ENCODE measurements around the gene PCDHB14. TPM values are rescaled to one million over a fixed set of nuclear protein-coding genes. Genes with fewer than 3 reads are reported as not detected.
"Not testable (repeated sequence)": the region's sequence is repeated elsewhere in the genome, so short reads cannot be mapped to it uniquely, and the experiment has no call there.

Gene PCDHB14
- total RNA-seq, 1 experiment from 2014 or later = 0.07 TPM

- no TSS peak for BruUV-seq (replicated peaks)
- ChIA-PET POLR2A (ENCODE audit: unreplicated experiment) (interaction anchor here (0.7 kb wide), 1 partner anchor 74 kb away, joined by 6 read pairs; no protein-coding TSS in a partner anchor), CTCF (no interaction called here)
- Histone ChIP-seq H4K20me1 (ENCODE audit: insufficient read depth) (no peaks in the 10 kb centered on the region), H3K27ac (no peak overlapping the region), H3F3A (ENCODE audit: insufficient read depth, low read depth) (no peaks in the 10 kb centered on the region), H2AFZ (no peak overlapping the region), H3K36me3 (ENCODE audit: low read depth) (no peaks in the 10 kb centered on the region), H3K9me2 (ENCODE audit: insufficient read depth) (no peaks in the 10 kb centered on the region), H3K4me2 (no peak overlapping the region), H3K4me3 (no peak overlapping the region), H3K4me1 (replicated peaks; ENCODE audit: insufficient read depth) (no peaks in the 10 kb centered on the region), H3K79me2 (ENCODE audit: low read depth) (no peaks in the 10 kb centered on the region), H3K9me3 (ENCODE audit: insufficient read depth, low read depth) (no peaks in the 10 kb centered on the region), H3K27me3 (ENCODE audit: insufficient read depth, low read depth) (no peaks in the 10 kb centered on the region)
- intact Hi-C loops (cut with micrococcal nuclease; ENCODE audit: unreplicated experiment) = no loop called here
- TF ChIP-seq EZH2 (IDR thresholded peaks at IDR 0.05; ENCODE audit: low read depth) (no peak), CTCF (conservative IDR thresholded peaks at IDR 0.05) (no peak)
- DNase-seq = no peak
Measured at GRCh38 chr5:141196363-141196762, 26.8 kb upstream of the PCDHB14 start.

- no peak for DNase-seq
- CTCF ChIA-PET = no interaction called here
- no peaks in the 10 kb centered on the region for H3K9me3 ChIP-seq (ENCODE audit: insufficient read depth, low read depth)
- H3K79me2 ChIP-seq (ENCODE audit: low read depth) = no peaks in the 10 kb centered on the region
- POLR2A ChIA-PET (ENCODE audit: unreplicated experiment) = no interaction called here
- H3K4me2 ChIP-seq = no peak within 1 kb of the TSS
- no peaks in the 10 kb centered on the region for H3F3A ChIP-seq (ENCODE audit: insufficient read depth, low read depth)
- H3K27me3 ChIP-seq (ENCODE audit: insufficient read depth, low read depth) = no peaks in the 10 kb centered on the region
- no peaks in the 10 kb centered on the region for H3K36me3 ChIP-seq (ENCODE audit: low read depth)
- H4K20me1 ChIP-seq (ENCODE audit: insufficient read depth) = no peaks in the 10 kb centered on the region
- H3K4me1 ChIP-seq (replicated peaks; ENCODE audit: insufficient read depth) = no peaks in the 10 kb centered on the region
- H2AFZ ChIP-seq = no peak within 1 kb of the TSS
- no TSS peak for BruUV-seq (replicated peaks)
- no peaks in the 10 kb centered on the region for H3K9me2 ChIP-seq (ENCODE audit: insufficient read depth)
- TF ChIP-seq CTCF (conservative IDR thresholded peaks at IDR 0.05) (peak; percentile 44; the same call in 1 of the 2 replicates), EZH2 (IDR thresholded peaks at IDR 0.05; ENCODE audit: low read depth) (no peak)
- H3K4me3 ChIP-seq = no peak within 1 kb of the TSS
- no peak within 1 kb of the TSS for H3K27ac ChIP-seq
- intact Hi-C loops (cut with micrococcal nuclease; ENCODE audit: unreplicated experiment) = no loop called here
Measured at GRCh38 chr5:141199359-141200235, 23.5 kb upstream of the PCDHB14 start, which contains the start of gene PCDHB11. Gene PCDHB11 (plus strand): TSS chr5:141199627. CDS start chr5:141199775, 148 bp downstream.

- H3K79me2 ChIP-seq (ENCODE audit: low read depth); H3K27ac ChIP-seq; H3K9me3 ChIP-seq (ENCODE audit: insufficient read depth, low read depth); BruUV-seq (replicated peaks); H3K4me1 ChIP-seq (replicated peaks; ENCODE audit: insufficient read depth); H3K36me3 ChIP-seq (ENCODE audit: low read depth); H3K27me3 ChIP-seq (ENCODE audit: insufficient read depth, low read depth); H3F3A ChIP-seq (ENCODE audit: insufficient read depth, low read depth); DNase-seq; H3K9me2 ChIP-seq (ENCODE audit: insufficient read depth); intact Hi-C loops (cut with micrococcal nuclease; ENCODE audit: unreplicated experiment); H4K20me1 ChIP-seq (ENCODE audit: insufficient read depth); H3K4me2 ChIP-seq; H3K4me3 ChIP-seq; CTCF ChIA-PET; H2AFZ ChIP-seq; POLR2A ChIA-PET (ENCODE audit: unreplicated experiment): not testable (repeated sequence)
Measured at GRCh38 chr5:141201126-141201525, 22.0 kb upstream of the PCDHB14 start.

- H3K4me3 ChIP-seq; intact Hi-C loops (cut with micrococcal nuclease; ENCODE audit: unreplicated experiment); H3K27ac ChIP-seq; H3K9me3 ChIP-seq (ENCODE audit: insufficient read depth, low read depth); H3K4me2 ChIP-seq; H3K4me1 ChIP-seq (replicated peaks; ENCODE audit: insufficient read depth); H2AFZ ChIP-seq; H3K27me3 ChIP-seq (ENCODE audit: insufficient read depth, low read depth); POLR2A ChIA-PET (ENCODE audit: unreplicated experiment); H3K9me2 ChIP-seq (ENCODE audit: insufficient read depth); H3K36me3 ChIP-seq (ENCODE audit: low read depth); BruUV-seq (replicated peaks); DNase-seq; H4K20me1 ChIP-seq (ENCODE audit: insufficient read depth); H3F3A ChIP-seq (ENCODE audit: insufficient read depth, low read depth); H3K79me2 ChIP-seq (ENCODE audit: low read depth); CTCF ChIA-PET: not testable (repeated sequence)
Measured at GRCh38 chr5:141201646-141202045, 21.5 kb upstream of the PCDHB14 start.

Measured in PC-9 (cell line).